CD4-positive, alpha-beta T cell (primary cell): ENCODE measurements around the gene LLPH. TPM values are rescaled to one million over a fixed set of nuclear protein-coding genes. Genes with fewer than 3 reads are reported as not detected.

ENCODE experiments used
- ATAC-seq: fragments of 200-7000 bp; cut with Tn5 transposase; one replicate; pipeline ENCODE4 v1.10.0; 2022; ENCODE audit warnings: mild to moderate bottlenecking; ENCODE audit not compliant: poor library complexity
- CTCF ChIA-PET: fragments of 350-600 bp; sonication (Branson Sonifier 250); formaldehyde crosslinking; loops from one replicate; lab custom pipeline; 2021; ENCODE audit warnings: antibody characterized with exemption, inconsistent platforms; lab: Charles Lee
- POLR2A ChIA-PET: fragments of 350-600 bp; sonication (Branson Sonifier 250); formaldehyde crosslinking; loops from one replicate; lab custom pipeline; 2021; ENCODE audit warnings: antibody characterized with exemption, inconsistent platforms; lab: Charles Lee
- DNase-seq, 14 experiments: peaks; one replicate each; pipeline ENCODE4 v3.0.0-alpha.2; 2013 to 2020; ENCODE audit warnings: mixed read lengths in 2 of 14
- H3K27ac ChIP-seq, 2 donors: one replicate each; pipeline versions ENCODE4 v1.5.1 to v1.7.0; 2013; ENCODE audit warnings: low read length in 2 of 2, low read depth in 1 of 2, mild to moderate bottlenecking in 1 of 2
- H3K27me3 ChIP-seq, 2 experiments: 1 replicate in 1 of 2; 2 replicates in 1 of 2; pipeline versions ENCODE4 v1.6.1 to v1.7.0; 2013; ENCODE audit warnings: low read length in 2 of 2, control low read depth in 1 of 2, mild to moderate bottlenecking in 1 of 2, moderate library complexity in 1 of 2; ENCODE audit not compliant: insufficient read depth in 2 of 2, control insufficient read depth in 1 of 2
- H3K36me3 ChIP-seq: one replicate; pipeline ENCODE4 v1.6.1; 2013; ENCODE audit warnings: low read length, control low read depth; ENCODE audit not compliant: insufficient read depth
- H3K4me1 ChIP-seq: one replicate; pipeline ENCODE4 v1.6.1; 2013; ENCODE audit warnings: low read length, control low read depth; ENCODE audit not compliant: insufficient read depth
- H3K4me3 ChIP-seq: one replicate; pipeline ENCODE4 v1.5.1; 2013; ENCODE audit warnings: mild to moderate bottlenecking, low read length, moderate library complexity
- H3K9me3 ChIP-seq, 2 experiments: 1 replicate in 1 of 2; 2 replicates in 1 of 2; pipeline versions ENCODE4 v1.6.1 to v1.7.0; 2013; ENCODE audit warnings: low read length in 2 of 2, mild to moderate bottlenecking in 2 of 2, control low read depth in 1 of 2, moderate library complexity in 1 of 2; ENCODE audit not compliant: control insufficient read depth in 1 of 2, insufficient read depth in 1 of 2
- H3K27ac Mint-ChIP-seq: one replicate; pipeline ENCODE4 v1.8.0; 2020; ENCODE audit warnings: mixed read lengths
- H3K27me3 Mint-ChIP-seq: one replicate; pipeline ENCODE4 v1.8.0; 2021; ENCODE audit warnings: mixed read lengths
- H3K36me3 Mint-ChIP-seq: one replicate; pipeline ENCODE4 v1.8.0; 2021; ENCODE audit warnings: low read depth, mixed read lengths
- H3K4me1 Mint-ChIP-seq: one replicate; pipeline ENCODE4 v1.8.0; 2021; ENCODE audit warnings: low read depth, mixed read lengths
- H3K4me3 Mint-ChIP-seq: one replicate; pipeline ENCODE4 v1.8.0; 2020; ENCODE audit warnings: mild to moderate bottlenecking, mixed read lengths
- H3K9me3 Mint-ChIP-seq: one replicate; pipeline ENCODE4 v1.8.0; 2020; ENCODE audit warnings: mixed read lengths
- intact Hi-C, 2 experiments: fragments of 100-400 bp; cut with DNase I in 1 of 2; cut with micrococcal nuclease in 1 of 2; formaldehyde crosslinking; loops; one replicate each; pipeline versions ENCODE4 v1.15.1 to v1.9.0; 2023 to 2025; cut with DNase I, micrococcal nuclease
- total RNA-seq, 174 experiments: library from RNA in 2 of 174; stranded (reverse) in 2 of 174; gene quantifications; one replicate each; pipeline ENCODE4 v1.2.3 and lab custom pipeline; 2021 to 2026
- TF ChIP-seq, protein P1 (sequence below): fragments of 200-600 bp; IDR thresholded peaks from one replicate; pipeline ENCODE4 v1.8.0; 2022; ENCODE audit warnings: antibody characterized with exemption, mild to moderate bottlenecking

The LLPH gene
- total RNA-seq, 2 experiments from 2014 or later = 27.3 to 31.0 TPM

DNA sequence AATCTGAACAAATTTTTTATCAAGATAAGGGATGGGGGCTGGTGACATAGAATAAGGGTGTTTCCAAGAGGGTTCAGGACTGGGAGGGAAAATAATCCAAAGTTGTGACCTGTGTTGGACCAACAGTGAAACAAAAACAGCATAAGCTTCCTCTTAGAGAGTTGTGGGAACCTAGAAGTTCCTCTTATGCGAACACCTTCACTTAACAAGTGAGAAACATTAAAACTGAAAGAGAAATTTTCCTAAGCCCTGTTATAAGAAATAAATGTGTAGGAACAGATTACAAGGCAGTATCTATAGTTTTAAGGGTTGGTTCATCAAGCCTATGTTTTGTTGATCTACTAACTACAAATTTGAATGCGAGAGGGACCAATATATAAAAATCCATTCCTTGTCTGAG is 58.4 kb downstream of the LLPH start:
- ChIA-PET CTCF (no interaction called here), POLR2A (no interaction called here)
- H3K27ac ChIP-seq = no peak overlapping the region
- no peaks in the 10 kb centered on the region for H3K36me3 ChIP-seq
- no peak overlapping the region for H3K4me3 Mint-ChIP-seq
- peaks cover 2 to 5% of the 10 kb centered on the region in 2 experiments for H3K27me3 ChIP-seq
- DNase-seq (no peak), ATAC-seq (no peak)
- peaks cover 33% of the 10 kb centered on the region for H3K27me3 Mint-ChIP-seq
- H3K9me3 ChIP-seq = no peaks in the 10 kb centered on the region
- TF ChIP-seq, protein P1, sequence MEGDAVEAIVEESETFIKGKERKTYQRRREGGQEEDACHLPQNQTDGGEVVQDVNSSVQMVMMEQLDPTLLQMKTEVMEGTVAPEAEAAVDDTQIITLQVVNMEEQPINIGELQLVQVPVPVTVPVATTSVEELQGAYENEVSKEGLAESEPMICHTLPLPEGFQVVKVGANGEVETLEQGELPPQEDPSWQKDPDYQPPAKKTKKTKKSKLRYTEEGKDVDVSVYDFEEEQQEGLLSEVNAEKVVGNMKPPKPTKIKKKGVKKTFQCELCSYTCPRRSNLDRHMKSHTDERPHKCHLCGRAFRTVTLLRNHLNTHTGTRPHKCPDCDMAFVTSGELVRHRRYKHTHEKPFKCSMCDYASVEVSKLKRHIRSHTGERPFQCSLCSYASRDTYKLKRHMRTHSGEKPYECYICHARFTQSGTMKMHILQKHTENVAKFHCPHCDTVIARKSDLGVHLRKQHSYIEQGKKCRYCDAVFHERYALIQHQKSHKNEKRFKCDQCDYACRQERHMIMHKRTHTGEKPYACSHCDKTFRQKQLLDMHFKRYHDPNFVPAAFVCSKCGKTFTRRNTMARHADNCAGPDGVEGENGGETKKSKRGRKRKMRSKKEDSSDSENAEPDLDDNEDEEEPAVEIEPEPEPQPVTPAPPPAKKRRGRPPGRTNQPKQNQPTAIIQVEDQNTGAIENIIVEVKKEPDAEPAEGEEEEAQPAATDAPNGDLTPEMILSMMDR = no peak
- H3K4me1 ChIP-seq = no peaks in the 10 kb centered on the region
- H3K4me1 Mint-ChIP-seq = peaks cover 2% of the 10 kb centered on the region
- intact Hi-C loops = no loop called here
- H3K36me3 Mint-ChIP-seq = no peaks in the 10 kb centered on the region
- H3K27ac Mint-ChIP-seq = no peak overlapping the region
- H3K9me3 Mint-ChIP-seq = no peaks in the 10 kb centered on the region
- H3K4me3 ChIP-seq = no peak overlapping the region

DNA sequence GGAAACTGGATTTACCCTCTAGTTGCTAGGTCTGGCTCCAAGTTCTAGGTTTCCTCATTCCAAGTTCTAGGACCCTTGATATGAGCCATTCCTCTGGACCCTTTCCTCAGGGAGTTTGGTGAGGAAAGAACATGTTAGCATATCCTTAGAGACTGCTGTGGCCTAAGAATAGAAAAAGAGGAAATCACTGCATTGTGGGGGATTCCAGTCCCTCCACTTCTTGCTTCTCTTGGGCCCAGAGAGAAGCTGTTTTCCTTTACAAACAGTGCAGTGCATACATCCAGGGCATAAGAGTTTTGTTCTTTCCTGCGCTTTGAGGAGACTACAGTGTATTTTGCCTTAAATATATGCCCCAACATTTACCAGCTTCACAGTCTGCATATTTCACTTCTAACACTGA is 59.0 kb downstream of the LLPH start:
- Mint-ChIP-seq H3K27ac (no peak overlapping the region), H3K27me3 (peaks cover 33% of the 10 kb centered on the region), H3K36me3 (no peaks in the 10 kb centered on the region), H3K4me1 (peaks cover 8% of the 10 kb centered on the region), H3K4me3 (no peak overlapping the region), H3K9me3 (no peaks in the 10 kb centered on the region)
- H3K36me3 ChIP-seq = no peaks in the 10 kb centered on the region
- POLR2A ChIA-PET = no interaction called here
- no peak overlapping the region for H3K27ac ChIP-seq
- H3K27me3 ChIP-seq = peaks cover 2 to 5% of the 10 kb centered on the region in 2 experiments
- peaks cover 3% of the 10 kb centered on the region for H3K4me1 ChIP-seq
- ATAC-seq = no peak
- DNase-seq = peak in 2 of 14 experiments; percentile 16 to 35
- intact Hi-C loops = no loop called here
- CTCF ChIA-PET = no interaction called here
- TF ChIP-seq, protein P1 = no peak
- H3K4me3 ChIP-seq = no peak overlapping the region
- H3K9me3 ChIP-seq = no peaks in the 10 kb centered on the region

DNA sequence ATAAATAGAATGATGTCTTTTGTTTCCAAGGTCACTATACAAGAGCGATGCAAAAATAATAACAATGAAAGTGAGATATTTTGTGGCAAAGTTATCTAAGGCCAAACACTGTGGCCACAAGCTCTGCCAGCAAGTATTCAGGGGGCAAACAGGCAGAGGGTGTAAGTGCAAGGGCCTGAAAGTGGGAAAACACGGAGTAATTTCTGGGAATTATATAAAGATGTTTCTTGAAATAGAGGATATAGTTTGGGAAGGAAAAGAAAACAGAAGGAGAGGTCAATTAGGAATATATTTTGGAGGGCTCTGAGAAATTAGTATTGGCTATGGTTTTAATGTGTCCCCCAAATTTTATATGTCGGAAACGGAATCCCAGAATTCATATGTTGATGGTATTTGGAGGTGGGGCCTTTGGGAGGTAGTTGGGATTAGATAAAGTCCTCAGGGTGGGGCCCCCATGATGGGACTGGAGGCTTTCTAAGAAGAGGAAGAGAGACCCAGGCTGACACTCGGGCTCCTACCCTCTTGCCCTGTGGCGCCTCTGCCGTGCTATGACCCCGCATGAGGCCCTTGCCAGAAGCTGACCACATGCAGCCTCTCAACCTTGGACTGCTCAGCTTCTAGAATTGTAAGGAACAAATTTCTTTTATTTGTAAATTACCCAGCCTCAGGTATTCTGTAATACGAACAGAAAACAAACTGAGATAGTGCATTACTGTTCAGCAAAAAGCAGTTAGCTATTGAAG is 60.0 kb downstream of the LLPH start:
- peaks cover 0 to 2% of the 10 kb centered on the region in 2 experiments for H3K27me3 ChIP-seq
- H3K36me3 ChIP-seq = no peaks in the 10 kb centered on the region
- ATAC-seq (no peak), DNase-seq (no peak)
- peaks cover 18% of the 10 kb centered on the region for H3K4me1 Mint-ChIP-seq
- intact Hi-C loops = no loop called here
- no peak overlapping the region for H3K4me3 ChIP-seq
- ChIA-PET POLR2A (no interaction called here), CTCF (no interaction called here)
- H3K27ac ChIP-seq = no peak overlapping the region
- TF ChIP-seq, protein P1 = no peak
- no peaks in the 10 kb centered on the region for H3K9me3 Mint-ChIP-seq
- H3K27ac Mint-ChIP-seq = no peak overlapping the region
- H3K4me3 Mint-ChIP-seq = no peak overlapping the region
- H3K4me1 ChIP-seq = peaks cover 6% of the 10 kb centered on the region
- peaks cover 27% of the 10 kb centered on the region for H3K27me3 Mint-ChIP-seq
- no peaks in the 10 kb centered on the region for H3K9me3 ChIP-seq
- H3K36me3 Mint-ChIP-seq = no peaks in the 10 kb centered on the region
